ENCODE results near the gene SRRD.

The SRRD gene

GRCh38 chr22:26457661-26458272 lies 25.9 kb upstream of the SRRD start:
- Histone ChIP-seq H3K27me3 (ENCODE audit: control insufficient read depth in 1 of 2, insufficient read depth in 2 of 2, low read length in 2 of 2) (no peaks in the 10 kb centered on the region), H3K4me1 (ENCODE audit: control insufficient read depth, insufficient read depth, low read length) (peaks cover 2% of the 10 kb centered on the region), H3K9ac (ENCODE audit: low read length in 2 of 2) (no peak overlapping the region), H3K27ac (ENCODE audit: low read length) (no peak overlapping the region), H3K9me3 (ENCODE audit: control insufficient read depth in 2 of 2, low read length in 2 of 2) (no peaks in the 10 kb centered on the region), H3K4me3 (ENCODE audit: low read length in 2 of 2) (no peak overlapping the region), H3K36me3 (ENCODE audit: control insufficient read depth in 2 of 2, insufficient read depth in 2 of 2, low read length in 2 of 2) (peaks cover 41 to 47% of the 10 kb centered on the region in 2 donors)

DNA sequence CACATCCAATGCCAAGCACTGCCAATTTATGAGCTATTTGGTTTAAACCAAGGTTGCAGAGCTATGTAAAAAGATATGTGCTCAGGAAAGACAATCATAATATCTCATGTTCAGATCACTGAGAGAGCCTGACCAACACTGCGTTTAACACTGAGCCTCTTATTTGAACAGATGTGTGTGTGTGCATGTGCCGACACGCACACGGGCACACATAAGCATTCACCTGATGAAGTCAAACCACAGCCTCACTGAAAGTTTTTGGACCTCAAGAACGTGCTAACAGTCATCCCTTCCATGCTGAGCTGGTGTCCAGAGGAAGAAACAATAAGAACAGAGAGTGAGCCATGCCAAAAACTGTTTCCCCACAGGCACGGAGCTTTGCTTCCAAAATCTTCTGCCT lies 23.5 kb upstream of the SRRD start:
- Histone ChIP-seq H3K9me3 (ENCODE audit: control insufficient read depth in 2 of 2, low read length in 2 of 2) (no peaks in the 10 kb centered on the region), H3K9ac (ENCODE audit: low read length in 2 of 2) (no peak overlapping the region), H3K36me3 (ENCODE audit: control insufficient read depth in 2 of 2, insufficient read depth in 2 of 2, low read length in 2 of 2) (peaks cover 48 to 51% of the 10 kb centered on the region in 2 donors), H3K4me3 (ENCODE audit: low read length in 2 of 2) (no peak overlapping the region), H3K27me3 (ENCODE audit: control insufficient read depth in 1 of 2, insufficient read depth in 2 of 2, low read length in 2 of 2) (no peaks in the 10 kb centered on the region), H3K4me1 (ENCODE audit: control insufficient read depth, insufficient read depth, low read length) (peaks cover 14% of the 10 kb centered on the region), H3K27ac (ENCODE audit: low read length) (no peak overlapping the region)

- Histone ChIP-seq H3K9ac (ENCODE audit: low read length in 2 of 2) (peak overlapping the region in 1 of 2 donors; percentile 4), H3K36me3 (ENCODE audit: control insufficient read depth in 2 of 2, insufficient read depth in 2 of 2, low read length in 2 of 2) (peaks cover 55 to 56% of the 10 kb centered on the region in 2 donors), H3K4me3 (ENCODE audit: low read length in 2 of 2) (no peak overlapping the region)
Measured at GRCh38 chr22:26461188-26461810, 22.4 kb upstream of the SRRD start.

GRCh38 chr22:26462051-26462450 lies 21.6 kb upstream of the SRRD start:
- Histone ChIP-seq H3K9ac (ENCODE audit: low read length in 2 of 2) (no peak overlapping the region), H3K4me1 (ENCODE audit: control insufficient read depth, insufficient read depth, low read length) (peaks cover 14% of the 10 kb centered on the region), H3K9me3 (ENCODE audit: control insufficient read depth in 2 of 2, low read length in 2 of 2) (no peaks in the 10 kb centered on the region), H3K4me3 (ENCODE audit: low read length in 2 of 2) (no peak overlapping the region), H3K27ac (ENCODE audit: low read length) (no peak overlapping the region), H3K27me3 (ENCODE audit: control insufficient read depth in 1 of 2, insufficient read depth in 2 of 2, low read length in 2 of 2) (no peaks in the 10 kb centered on the region), H3K36me3 (ENCODE audit: control insufficient read depth in 2 of 2, insufficient read depth in 2 of 2, low read length in 2 of 2) (peaks cover 57 to 58% of the 10 kb centered on the region in 2 donors)

More at GRCh38 chr22:26461188-26461810, 22.4 kb upstream of the SRRD start:
- no peaks in the 10 kb centered on the region for H3K27me3 ChIP-seq (ENCODE audit: control insufficient read depth in 1 of 2, insufficient read depth in 2 of 2, low read length in 2 of 2)
- no peak overlapping the region for H3K27ac ChIP-seq (ENCODE audit: low read length)
- no peaks in the 10 kb centered on the region for H3K9me3 ChIP-seq (ENCODE audit: control insufficient read depth in 2 of 2, low read length in 2 of 2)
- peaks cover 14% of the 10 kb centered on the region for H3K4me1 ChIP-seq (ENCODE audit: control insufficient read depth, insufficient read depth, low read length)

DNA sequence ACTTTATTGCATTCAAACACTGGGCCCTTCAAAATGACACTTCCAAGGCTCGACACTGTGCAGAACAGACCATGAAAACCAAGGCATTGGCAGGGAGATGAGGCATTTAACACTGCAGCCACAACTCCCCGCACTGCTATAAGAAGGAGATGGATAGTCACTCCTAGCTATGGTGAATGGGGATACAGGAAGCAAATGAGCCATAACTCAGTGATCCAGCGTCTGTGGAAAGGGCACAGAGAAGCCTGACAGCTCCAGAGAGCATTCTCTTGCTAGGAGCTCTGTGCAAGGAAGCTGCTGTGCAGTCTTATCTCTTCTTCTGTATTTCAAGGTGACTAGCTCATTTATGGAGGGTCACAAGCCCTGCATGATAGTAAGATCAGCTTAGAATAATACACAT lies 21.0 kb upstream of the SRRD start:
- H3K4me3 ChIP-seq (ENCODE audit: low read length in 2 of 2) = no peak overlapping the region
- no peak overlapping the region for H3K9ac ChIP-seq (ENCODE audit: low read length in 2 of 2)
- H3K27me3 ChIP-seq (ENCODE audit: control insufficient read depth in 1 of 2, insufficient read depth in 2 of 2, low read length in 2 of 2) = no peaks in the 10 kb centered on the region
- peaks cover 54 to 56% of the 10 kb centered on the region in 2 donors for H3K36me3 ChIP-seq (ENCODE audit: control insufficient read depth in 2 of 2, insufficient read depth in 2 of 2, low read length in 2 of 2)
- no peaks in the 10 kb centered on the region for H3K9me3 ChIP-seq (ENCODE audit: control insufficient read depth in 2 of 2, low read length in 2 of 2)
- H3K27ac ChIP-seq (ENCODE audit: low read length) = no peak overlapping the region
- peaks cover 14% of the 10 kb centered on the region for H3K4me1 ChIP-seq (ENCODE audit: control insufficient read depth, insufficient read depth, low read length)

- H3K9ac ChIP-seq (ENCODE audit: low read length in 2 of 2) = no peak overlapping the region
- H3K36me3 ChIP-seq (ENCODE audit: control insufficient read depth in 2 of 2, insufficient read depth in 2 of 2, low read length in 2 of 2) = peaks cover 52 to 53% of the 10 kb centered on the region in 2 donors
- H3K27ac ChIP-seq (ENCODE audit: low read length) = no peak overlapping the region
Measured at GRCh38 chr22:26463101-26463661, 20.5 kb upstream of the SRRD start.

DNA sequence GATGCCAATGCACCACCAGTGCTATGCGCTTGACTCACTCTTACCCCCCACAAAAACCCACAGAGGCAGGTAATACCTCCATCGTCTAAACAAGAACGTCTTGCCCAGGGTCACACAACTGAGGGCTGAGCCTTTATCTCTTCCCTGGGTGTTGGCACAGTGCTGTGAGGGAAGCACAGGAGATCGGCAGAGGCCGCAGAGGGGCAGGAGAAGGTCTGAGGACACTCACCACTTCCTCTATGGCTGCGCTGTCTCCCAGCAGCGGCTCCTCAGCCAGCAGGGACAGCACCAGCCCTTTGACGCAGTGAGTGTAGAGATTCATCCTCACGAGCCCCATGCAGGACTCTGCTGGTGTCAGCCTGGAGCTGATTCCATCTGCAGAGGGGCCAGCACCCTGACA lies 20.0 kb upstream of the SRRD start:
- H3K9ac ChIP-seq (ENCODE audit: low read length in 2 of 2) = no peak overlapping the region
- H3K9me3 ChIP-seq (ENCODE audit: control insufficient read depth in 2 of 2, low read length in 2 of 2) = no peaks in the 10 kb centered on the region
- H3K27me3 ChIP-seq (ENCODE audit: control insufficient read depth in 1 of 2, insufficient read depth in 2 of 2, low read length in 2 of 2) = no peaks in the 10 kb centered on the region
- no peak overlapping the region for H3K4me3 ChIP-seq (ENCODE audit: low read length in 2 of 2)
- peaks cover 53 to 56% of the 10 kb centered on the region in 2 donors for H3K36me3 ChIP-seq (ENCODE audit: control insufficient read depth in 2 of 2, insufficient read depth in 2 of 2, low read length in 2 of 2)
- no peak overlapping the region for H3K27ac ChIP-seq (ENCODE audit: low read length)
- H3K4me1 ChIP-seq (ENCODE audit: control insufficient read depth, insufficient read depth, low read length) = peaks cover 14% of the 10 kb centered on the region

More at GRCh38 chr22:26463101-26463661, 20.5 kb upstream of the SRRD start:
- peaks cover 14% of the 10 kb centered on the region for H3K4me1 ChIP-seq (ENCODE audit: control insufficient read depth, insufficient read depth, low read length)
- no peaks in the 10 kb centered on the region for H3K9me3 ChIP-seq (ENCODE audit: control insufficient read depth in 2 of 2, low read length in 2 of 2)
- no peak overlapping the region for H3K4me3 ChIP-seq (ENCODE audit: low read length in 2 of 2)
- no peaks in the 10 kb centered on the region for H3K27me3 ChIP-seq (ENCODE audit: control insufficient read depth in 1 of 2, insufficient read depth in 2 of 2, low read length in 2 of 2)

- H3K27me3 ChIP-seq (ENCODE audit: control insufficient read depth in 1 of 2, insufficient read depth in 2 of 2, low read length in 2 of 2) = no peaks in the 10 kb centered on the region
- H3K4me1 ChIP-seq (ENCODE audit: control insufficient read depth, insufficient read depth, low read length) = peaks cover 14% of the 10 kb centered on the region
- no peak overlapping the region for H3K27ac ChIP-seq (ENCODE audit: low read length)
- no peaks in the 10 kb centered on the region for H3K9me3 ChIP-seq (ENCODE audit: control insufficient read depth in 2 of 2, low read length in 2 of 2)
- no peak overlapping the region for H3K4me3 ChIP-seq (ENCODE audit: low read length in 2 of 2)
- H3K9ac ChIP-seq (ENCODE audit: low read length in 2 of 2) = no peak overlapping the region
- H3K36me3 ChIP-seq (ENCODE audit: control insufficient read depth in 2 of 2, insufficient read depth in 2 of 2, low read length in 2 of 2) = peaks cover 57% of the 10 kb centered on the region in 2 donors
Measured at GRCh38 chr22:26464312-26464711, 19.4 kb upstream of the SRRD start.

DNA sequence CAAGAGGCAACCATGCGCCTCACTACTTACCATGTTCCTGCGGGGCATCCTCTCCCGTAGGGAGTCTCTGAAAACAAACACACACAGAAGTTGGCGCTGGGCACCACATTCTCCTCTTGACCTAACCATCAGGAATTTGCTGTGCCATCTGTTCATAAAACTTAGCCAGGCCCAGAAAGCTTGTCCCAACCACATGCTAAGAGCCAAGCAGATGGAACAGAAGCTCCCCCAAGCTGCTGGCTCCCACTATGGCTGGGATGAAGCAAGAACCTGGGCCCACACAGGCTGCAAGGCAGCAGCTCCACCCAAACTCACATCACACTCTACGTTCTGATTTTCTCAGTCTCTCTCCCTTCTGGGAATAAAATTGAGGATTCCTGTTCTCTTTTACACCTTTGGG lies 17.5 kb upstream of the SRRD start:
- Histone ChIP-seq H3K27ac (ENCODE audit: low read length) (no peak overlapping the region), H3K27me3 (ENCODE audit: control insufficient read depth in 1 of 2, insufficient read depth in 2 of 2, low read length in 2 of 2) (no peaks in the 10 kb centered on the region), H3K9me3 (ENCODE audit: control insufficient read depth in 2 of 2, low read length in 2 of 2) (no peaks in the 10 kb centered on the region), H3K9ac (ENCODE audit: low read length in 2 of 2) (no peak overlapping the region), H3K36me3 (ENCODE audit: control insufficient read depth in 2 of 2, insufficient read depth in 2 of 2, low read length in 2 of 2) (peaks cover 54 to 72% of the 10 kb centered on the region in 2 donors), H3K4me1 (ENCODE audit: control insufficient read depth, insufficient read depth, low read length) (peaks cover 14% of the 10 kb centered on the region), H3K4me3 (ENCODE audit: low read length in 2 of 2) (no peak overlapping the region)

DNA sequence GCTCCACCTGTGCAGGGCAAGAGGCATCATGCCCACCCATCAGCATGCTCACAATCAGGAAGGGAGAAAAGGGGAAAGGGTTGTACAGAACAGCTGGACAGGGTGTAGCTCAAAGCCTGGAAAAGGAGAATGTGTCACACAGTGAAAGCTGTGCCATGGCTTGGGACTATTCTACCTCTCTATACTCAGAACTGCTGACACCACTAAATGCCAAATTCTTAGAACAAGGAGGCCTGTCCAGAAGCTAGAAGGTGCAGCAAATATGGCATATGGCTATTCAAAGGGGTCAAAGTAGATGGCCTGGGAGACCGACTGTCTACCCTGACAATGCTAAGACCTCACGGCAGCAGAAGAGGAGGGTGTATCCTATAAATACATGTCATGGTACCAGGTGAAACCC lies 12.9 kb upstream of the SRRD start:
- H3K9me3 ChIP-seq (ENCODE audit: control insufficient read depth in 2 of 2, low read length in 2 of 2) = no peaks in the 10 kb centered on the region
- no peak overlapping the region for H3K4me3 ChIP-seq (ENCODE audit: low read length in 2 of 2)
- peaks cover 57 to 59% of the 10 kb centered on the region in 2 donors for H3K36me3 ChIP-seq (ENCODE audit: control insufficient read depth in 2 of 2, insufficient read depth in 2 of 2, low read length in 2 of 2)
- no peaks in the 10 kb centered on the region for H3K4me1 ChIP-seq (ENCODE audit: control insufficient read depth, insufficient read depth, low read length)
- no peaks in the 10 kb centered on the region for H3K27me3 ChIP-seq (ENCODE audit: control insufficient read depth in 1 of 2, insufficient read depth in 2 of 2, low read length in 2 of 2)
- H3K27ac ChIP-seq (ENCODE audit: low read length) = no peak overlapping the region
- H3K9ac ChIP-seq (ENCODE audit: low read length in 2 of 2) = no peak overlapping the region

DNA sequence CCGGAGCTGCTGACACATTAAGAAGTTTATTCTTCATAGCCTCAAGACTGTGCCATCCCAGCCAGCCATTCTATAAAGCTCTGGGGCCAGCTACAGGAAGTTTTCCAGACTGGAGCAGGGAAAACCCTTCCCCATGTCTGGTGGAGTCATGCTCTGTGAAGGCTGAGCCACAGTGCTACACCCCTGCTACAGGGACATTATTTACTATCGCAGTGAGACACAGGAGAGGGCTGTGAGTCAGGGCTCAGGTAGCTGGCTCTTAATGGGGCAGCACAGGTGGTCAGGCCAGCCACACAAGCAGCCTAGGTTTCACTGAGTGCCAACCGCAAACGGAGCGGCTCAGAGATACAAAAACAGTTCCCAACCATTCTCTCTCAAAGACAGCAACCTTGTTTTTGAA lies 12.2 kb upstream of the SRRD start:
- no peaks in the 10 kb centered on the region for H3K27me3 ChIP-seq (ENCODE audit: control insufficient read depth in 1 of 2, insufficient read depth in 2 of 2, low read length in 2 of 2)
- H3K9ac ChIP-seq (ENCODE audit: low read length in 2 of 2) = no peak overlapping the region
- no peaks in the 10 kb centered on the region for H3K9me3 ChIP-seq (ENCODE audit: control insufficient read depth in 2 of 2, low read length in 2 of 2)
- peaks cover 51 to 54% of the 10 kb centered on the region in 2 donors for H3K36me3 ChIP-seq (ENCODE audit: control insufficient read depth in 2 of 2, insufficient read depth in 2 of 2, low read length in 2 of 2)
- no peak overlapping the region for H3K27ac ChIP-seq (ENCODE audit: low read length)
- no peak overlapping the region for H3K4me3 ChIP-seq (ENCODE audit: low read length in 2 of 2)
- no peaks in the 10 kb centered on the region for H3K4me1 ChIP-seq (ENCODE audit: control insufficient read depth, insufficient read depth, low read length)
